ENCODE data around the gene CFAP210.

DNA sequence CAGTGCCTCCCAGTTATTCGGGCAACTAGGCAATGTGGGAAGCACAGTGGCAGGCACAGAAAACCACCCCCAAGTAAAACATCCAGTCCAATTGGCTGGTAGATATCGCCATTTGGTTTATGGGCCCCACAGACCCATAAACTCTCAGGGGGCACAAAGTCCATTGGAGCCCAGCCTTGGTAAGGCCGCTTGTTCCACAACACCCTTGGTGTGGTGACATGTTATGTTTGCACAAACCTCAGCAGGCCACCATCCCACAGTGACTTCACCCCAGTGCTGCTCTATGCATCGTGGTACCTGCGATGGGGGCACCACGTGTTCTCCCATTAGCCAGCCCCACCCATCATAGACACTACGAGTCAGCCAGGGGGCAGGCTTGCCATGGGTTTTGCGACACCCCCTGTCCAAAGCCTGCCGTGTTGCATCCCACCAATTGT lies 18.6 kb upstream of the CFAP210 start:
- TF ChIP-seq POLR2A (IDR thresholded peaks at IDR 0.05): no peak
- TF ChIP-seq, protein P1, sequence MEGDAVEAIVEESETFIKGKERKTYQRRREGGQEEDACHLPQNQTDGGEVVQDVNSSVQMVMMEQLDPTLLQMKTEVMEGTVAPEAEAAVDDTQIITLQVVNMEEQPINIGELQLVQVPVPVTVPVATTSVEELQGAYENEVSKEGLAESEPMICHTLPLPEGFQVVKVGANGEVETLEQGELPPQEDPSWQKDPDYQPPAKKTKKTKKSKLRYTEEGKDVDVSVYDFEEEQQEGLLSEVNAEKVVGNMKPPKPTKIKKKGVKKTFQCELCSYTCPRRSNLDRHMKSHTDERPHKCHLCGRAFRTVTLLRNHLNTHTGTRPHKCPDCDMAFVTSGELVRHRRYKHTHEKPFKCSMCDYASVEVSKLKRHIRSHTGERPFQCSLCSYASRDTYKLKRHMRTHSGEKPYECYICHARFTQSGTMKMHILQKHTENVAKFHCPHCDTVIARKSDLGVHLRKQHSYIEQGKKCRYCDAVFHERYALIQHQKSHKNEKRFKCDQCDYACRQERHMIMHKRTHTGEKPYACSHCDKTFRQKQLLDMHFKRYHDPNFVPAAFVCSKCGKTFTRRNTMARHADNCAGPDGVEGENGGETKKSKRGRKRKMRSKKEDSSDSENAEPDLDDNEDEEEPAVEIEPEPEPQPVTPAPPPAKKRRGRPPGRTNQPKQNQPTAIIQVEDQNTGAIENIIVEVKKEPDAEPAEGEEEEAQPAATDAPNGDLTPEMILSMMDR (IDR thresholded peaks at IDR 0.05): no peak
